ENCODE measurements around the gene LRRC36.

The LRRC36 gene

DNA sequence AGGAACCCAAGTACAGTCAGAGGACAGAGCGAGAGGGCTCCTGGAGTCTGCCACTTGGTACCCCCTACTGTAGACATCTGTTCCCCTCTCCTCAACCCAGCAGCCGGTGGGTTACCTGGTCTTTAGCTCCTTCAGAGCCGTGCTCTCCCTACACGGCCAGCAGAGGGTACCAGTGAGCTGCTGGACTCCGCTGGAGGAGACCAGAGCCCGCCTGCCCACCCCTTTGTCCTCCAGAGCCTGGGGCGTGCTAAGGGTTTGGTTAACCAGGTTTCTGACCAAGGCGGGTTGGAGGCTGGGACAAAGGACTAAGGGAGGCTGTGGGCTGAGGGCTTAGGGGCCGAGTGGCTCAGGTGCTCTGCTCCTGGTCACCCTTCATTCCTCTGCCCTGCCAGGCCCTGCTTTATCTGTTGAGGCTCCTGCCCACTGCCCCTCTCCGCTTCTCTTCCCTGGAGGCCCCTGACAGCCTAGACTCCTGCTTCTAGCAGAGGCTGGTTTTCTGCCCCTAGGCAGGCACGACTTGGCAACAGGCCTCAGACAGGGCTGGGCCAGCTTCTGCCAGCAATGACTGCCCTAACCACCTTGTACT, 101.6 kb downstream of the LRRC36 start:
- no peaks in the 10 kb centered on the region for H3K36me3 ChIP-seq (ENCODE audit: control insufficient read depth in 2 of 2, insufficient read depth in 1 of 2, low read length in 2 of 2)
- H3K9me3 ChIP-seq (ENCODE audit: control insufficient read depth, insufficient read depth, low read depth, low read length), result no peaks in the 10 kb centered on the region
- no peaks in the 10 kb centered on the region; the same call in 1 of the 2 replicates for H3K4me1 ChIP-seq (ENCODE audit: control insufficient read depth, insufficient read depth, low read length)
- TF ChIP-seq CTCF (tag by site-specific recombination; IDR thresholded peaks at IDR 0.05), result peak; percentile 77
- peak; percentile 54; the same call in 1 of the 2 replicates for TF ChIP-seq PATZ1 (tag by site-specific recombination; IDR thresholded peaks at IDR 0.05)
- TF ChIP-seq ZNF335 (tag by site-specific recombination; conservative IDR thresholded peaks at IDR 0.05), result peak; percentile 46
- peak; percentile 57 for TF ChIP-seq ZNF654 (tag by site-specific recombination; IDR thresholded peaks at IDR 0.05; ENCODE audit: low read depth)
- no peak for TF ChIP-seq ZNF280C (tag by site-specific recombination; IDR thresholded peaks at IDR 0.05)
- TF ChIP-seq ZFHX2 (tag by site-specific recombination; conservative IDR thresholded peaks at IDR 0.05), result 0 out of 2 replicates have a peak, but pooled peaks have one; percentile 10
- no peak for TF ChIP-seq ZNF157 (tag by site-specific recombination; IDR thresholded peaks at IDR 0.05)
- no peak for TF ChIP-seq ZNF214 (tag by site-specific recombination; IDR thresholded peaks at IDR 0.05; ENCODE audit: borderline replicate concordance)
- peak; percentile 51; the same call in 1 of the 2 replicates for TF ChIP-seq ZBTB17 (tag by site-specific recombination; IDR thresholded peaks at IDR 0.05)
- H3K4me3 ChIP-seq (ENCODE audit: low read depth, low read length), result no peak overlapping the region
- POLR2A ChIA-PET, result interaction anchor here (0.6 to 1.0 kb wide), 2 partner anchors 8 to 12 kb away, joined by 3 read pairs; partner anchors contain the start of gene ZDHHC1
- H3K27ac ChIP-seq (ENCODE audit: extremely low read depth, low read depth, low read length), result no peak overlapping the region
- CTCF ChIA-PET, result interaction anchor here (0.5 to 7.1 kb wide), 39 partner anchors 9 to 800 kb away, joined by 3 to 99 read pairs (median 5); partner anchors contain the start of genes ATP6V0D1, LRRC36 and ZDHHC1

DNA sequence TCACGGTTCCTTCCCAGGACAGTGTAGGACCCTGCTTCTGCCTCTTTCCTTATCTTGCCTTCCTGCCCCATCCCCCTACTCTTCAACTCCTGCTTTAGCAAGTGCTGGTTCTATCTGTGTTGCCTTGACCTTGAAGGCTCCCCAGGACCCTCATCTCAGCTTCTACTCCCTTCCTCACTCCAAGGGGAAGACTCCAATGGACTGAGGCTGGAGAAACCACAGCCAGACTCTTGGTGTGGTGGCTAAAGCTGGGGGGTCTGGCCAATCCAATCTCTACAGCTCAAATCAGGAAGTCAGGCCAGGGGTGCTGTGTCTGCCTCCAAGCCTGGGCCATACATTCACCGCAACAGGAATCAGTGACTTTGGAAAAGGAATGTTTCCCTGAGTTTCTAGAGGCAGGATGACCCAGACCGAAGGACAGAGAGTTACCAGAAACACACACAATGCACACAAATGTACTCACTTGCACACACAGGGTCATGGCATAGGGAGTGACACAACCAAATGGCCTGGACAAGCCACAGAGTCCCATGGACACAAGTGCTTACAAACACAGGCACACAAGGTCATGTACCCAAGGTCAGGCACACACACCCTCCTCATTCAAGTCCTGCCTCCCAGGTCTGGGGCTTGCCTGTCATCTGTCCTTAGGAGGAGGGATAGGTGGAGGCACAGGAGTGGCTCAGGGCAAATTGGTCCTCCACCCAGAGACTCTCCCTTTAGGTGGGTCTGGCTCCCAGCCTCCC, 102.6 kb downstream of the LRRC36 start:
- Histone ChIP-seq H3K36me3 (ENCODE audit: control insufficient read depth in 2 of 2, insufficient read depth in 1 of 2, low read length in 2 of 2) (no peaks in the 10 kb centered on the region), H3K27ac (ENCODE audit: extremely low read depth, low read depth, low read length) (no peak overlapping the region), H3K4me1 (ENCODE audit: control insufficient read depth, insufficient read depth, low read length) (no peaks in the 10 kb centered on the region; the same call in 1 of the 2 replicates), H3K9me3 (ENCODE audit: control insufficient read depth, insufficient read depth, low read depth, low read length) (no peaks in the 10 kb centered on the region), H3K4me3 (ENCODE audit: low read depth, low read length) (no peak overlapping the region)
- ChIA-PET CTCF (interaction anchor here (0.5 to 7.1 kb wide), 16 partner anchors 9 to 77 kb away, joined by 3 to 99 read pairs (median 8); partner anchors contain the start of genes ATP6V0D1 and ZDHHC1), POLR2A (no interaction called here)
- TF ChIP-seq, protein P1, sequence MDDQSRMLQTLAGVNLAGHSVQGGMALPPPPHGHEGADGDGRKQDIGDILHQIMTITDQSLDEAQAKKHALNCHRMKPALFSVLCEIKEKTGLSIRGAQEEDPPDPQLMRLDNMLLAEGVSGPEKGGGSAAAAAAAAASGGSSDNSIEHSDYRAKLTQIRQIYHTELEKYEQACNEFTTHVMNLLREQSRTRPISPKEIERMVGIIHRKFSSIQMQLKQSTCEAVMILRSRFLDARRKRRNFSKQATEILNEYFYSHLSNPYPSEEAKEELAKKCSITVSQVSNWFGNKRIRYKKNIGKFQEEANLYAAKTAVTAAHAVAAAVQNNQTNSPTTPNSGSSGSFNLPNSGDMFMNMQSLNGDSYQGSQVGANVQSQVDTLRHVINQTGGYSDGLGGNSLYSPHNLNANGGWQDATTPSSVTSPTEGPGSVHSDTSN (CRISPR knock-in tag; IDR thresholded peaks at IDR 0.05), result no peak
- TF ChIP-seq KLF1 (tag by site-specific recombination; IDR thresholded peaks at IDR 0.05) (peak; percentile 82; the same call in 1 of the 2 replicates), RBAK (tag by site-specific recombination; IDR thresholded peaks at IDR 0.05) (no peak)
